HepG2 (cell line): ENCODE results near the gene FBXW5. TPM values are rescaled to one million over a fixed set of nuclear protein-coding genes. Genes with fewer than 3 reads are reported as not detected.

ENCODE experiments used
- FOXA1 ChIP-seq, 2 experiments: fragments of 450-650 bp in 1 of 2; sonication (generic) in 1 of 2; formaldehyde crosslinking in 1 of 2; IDR thresholded peaks; 2 replicates each; pipeline versions ENCODE4 v1.4.0 to v1.6.1; 2016 to 2020; ENCODE audit warnings: missing genetic modification reagents in 1 of 2
- POLR2AphosphoS5 ChIP-seq: IDR thresholded peaks from 2 replicates; pipeline ENCODE4 v1.6.1; 2012; ENCODE audit warnings: low read depth, low read length
- RFX3 ChIP-seq: IDR thresholded peaks from 2 replicates; pipeline ENCODE4 v1.6.1; 2016; ENCODE audit warnings: missing biosample characterization, missing genetic modification reagents
- ZNF24 ChIP-seq: fragments of 450-650 bp; IDR thresholded peaks from 2 replicates; pipeline ENCODE4 v1.6.1; 2017; ENCODE audit warnings: antibody characterized with exemption, mild to moderate bottlenecking
- polyA plus RNA-seq, 8 experiments: library from polyadenylated mRNA; depleted of rRNA in 3 of 8; stranded (reverse) in 7 of 8; unstranded in 1 of 8; fragments of >200 nt; fragmentation: Illumina TruSeq in 4 of 8; extraction: Trizol in 4 of 8; gene quantifications; 2 replicates each; pipeline versions ENCODE4 v1.2.1 to v1.2.3, GENCODE V29; 2011 to 2016; ENCODE audit warnings: low read depth in 4 of 8, missing spikeins in 1 of 8, mixed read lengths in 1 of 8; ENCODE audit not compliant: insufficient read depth in 1 of 8
- total RNA-seq, 5 experiments: library from RNA; depleted of rRNA; stranded (reverse); fragments of >200 nt; fragmentation: Illumina TruSeq; extraction: Trizol; gene quantifications; 2 replicates each; pipeline ENCODE4 v1.2.3, GENCODE V29; 2016; ENCODE audit warnings: low read depth in 1 of 5
- TF ChIP-seq, protein P1 (sequence below): sonication (generic); formaldehyde crosslinking; IDR thresholded peaks from 2 replicates; pipeline ENCODE4 v1.5.1; 2020; ENCODE audit warnings: mild to moderate bottlenecking, missing genetic modification reagents
- TF ChIP-seq, protein P2 (sequence below): sonication (generic); formaldehyde crosslinking; IDR thresholded peaks from 2 replicates; pipeline ENCODE4 v1.5.0; 2020; ENCODE audit warnings: mild to moderate bottlenecking, missing genetic modification reagents, borderline replicate concordance

The FBXW5 gene
- total and polyA plus RNA-seq, 2 of the 13 experiments (the other 11 are each of a cell fraction or from before 2014, with no cell fraction given), result 52.0 to 60.4 TPM

DNA sequence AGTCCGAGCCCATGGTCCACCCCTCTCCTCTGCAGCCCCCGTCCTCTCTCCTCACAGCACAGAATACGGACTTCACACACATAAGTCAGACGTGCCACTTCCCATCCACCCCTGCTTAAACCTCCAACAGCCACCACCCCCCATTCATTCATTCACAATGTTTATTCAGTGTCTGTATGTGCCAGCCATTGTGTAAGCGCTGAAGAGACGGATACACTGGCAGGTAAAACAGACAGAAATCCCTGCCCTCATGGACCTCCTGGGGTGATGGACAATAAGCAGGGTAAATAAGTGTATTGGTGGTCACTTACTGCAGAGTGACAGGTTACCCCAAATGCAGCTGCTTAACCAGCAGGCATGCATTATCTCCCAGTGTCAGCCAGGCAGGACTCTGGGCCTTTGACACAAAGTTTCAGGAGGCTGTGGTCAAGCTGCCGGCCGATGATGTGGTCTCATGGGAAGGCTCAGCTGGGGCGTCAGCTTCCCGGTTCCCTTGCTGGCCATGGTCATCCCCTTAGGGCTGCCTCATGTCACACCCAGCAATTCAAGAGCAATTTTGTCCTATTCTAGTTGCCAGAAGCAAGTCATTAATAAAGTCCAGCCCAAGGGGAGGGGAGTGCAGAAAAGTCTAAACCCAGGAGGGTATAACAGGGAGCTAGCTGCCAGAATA is 45.8 kb upstream of the FBXW5 start (continued):
- TF ChIP-seq, protein P1, sequence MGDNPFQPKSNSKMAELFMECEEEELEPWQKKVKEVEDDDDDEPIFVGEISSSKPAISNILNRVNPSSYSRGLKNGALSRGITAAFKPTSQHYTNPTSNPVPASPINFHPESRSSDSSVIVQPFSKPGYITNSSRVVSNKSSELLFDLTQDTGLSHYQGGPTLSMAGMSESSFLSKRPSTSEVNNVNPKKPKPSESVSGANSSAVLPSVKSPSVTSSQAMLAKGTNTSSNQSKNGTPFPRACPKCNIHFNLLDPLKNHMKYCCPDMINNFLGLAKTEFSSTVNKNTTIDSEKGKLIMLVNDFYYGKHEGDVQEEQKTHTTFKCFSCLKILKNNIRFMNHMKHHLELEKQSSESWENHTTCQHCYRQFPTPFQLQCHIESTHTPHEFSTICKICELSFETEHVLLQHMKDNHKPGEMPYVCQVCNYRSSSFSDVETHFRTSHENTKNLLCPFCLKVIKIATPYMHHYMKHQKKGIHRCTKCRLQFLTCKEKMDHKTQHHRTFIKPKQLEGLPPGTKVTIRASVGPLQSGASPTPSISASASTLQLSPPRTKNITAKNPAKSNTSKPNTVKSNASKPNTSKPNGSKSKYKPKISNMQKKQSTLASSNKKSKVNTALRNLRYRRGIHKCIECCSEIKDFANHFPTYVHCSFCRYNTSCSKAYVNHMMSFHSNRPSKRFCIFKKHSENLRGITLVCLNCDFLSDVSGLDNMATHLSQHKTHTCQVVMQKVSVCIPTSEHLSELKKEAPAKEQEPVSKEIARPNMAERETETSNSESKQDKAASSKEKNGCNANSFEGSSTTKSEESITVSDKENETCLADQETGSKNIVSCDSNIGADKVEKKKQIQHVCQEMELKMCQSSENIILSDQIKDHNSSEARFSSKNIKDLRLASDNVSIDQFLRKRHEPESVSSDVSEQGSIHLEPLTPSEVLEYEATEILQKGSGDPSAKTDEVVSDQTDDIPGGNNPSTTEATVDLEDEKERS (CRISPR knock-in tag), result peak; percentile 42; the same call in 1 of the 2 replicates
- TF ChIP-seq RFX3 (CRISPR knock-in tag), result no peak
- TF ChIP-seq, protein P2, sequence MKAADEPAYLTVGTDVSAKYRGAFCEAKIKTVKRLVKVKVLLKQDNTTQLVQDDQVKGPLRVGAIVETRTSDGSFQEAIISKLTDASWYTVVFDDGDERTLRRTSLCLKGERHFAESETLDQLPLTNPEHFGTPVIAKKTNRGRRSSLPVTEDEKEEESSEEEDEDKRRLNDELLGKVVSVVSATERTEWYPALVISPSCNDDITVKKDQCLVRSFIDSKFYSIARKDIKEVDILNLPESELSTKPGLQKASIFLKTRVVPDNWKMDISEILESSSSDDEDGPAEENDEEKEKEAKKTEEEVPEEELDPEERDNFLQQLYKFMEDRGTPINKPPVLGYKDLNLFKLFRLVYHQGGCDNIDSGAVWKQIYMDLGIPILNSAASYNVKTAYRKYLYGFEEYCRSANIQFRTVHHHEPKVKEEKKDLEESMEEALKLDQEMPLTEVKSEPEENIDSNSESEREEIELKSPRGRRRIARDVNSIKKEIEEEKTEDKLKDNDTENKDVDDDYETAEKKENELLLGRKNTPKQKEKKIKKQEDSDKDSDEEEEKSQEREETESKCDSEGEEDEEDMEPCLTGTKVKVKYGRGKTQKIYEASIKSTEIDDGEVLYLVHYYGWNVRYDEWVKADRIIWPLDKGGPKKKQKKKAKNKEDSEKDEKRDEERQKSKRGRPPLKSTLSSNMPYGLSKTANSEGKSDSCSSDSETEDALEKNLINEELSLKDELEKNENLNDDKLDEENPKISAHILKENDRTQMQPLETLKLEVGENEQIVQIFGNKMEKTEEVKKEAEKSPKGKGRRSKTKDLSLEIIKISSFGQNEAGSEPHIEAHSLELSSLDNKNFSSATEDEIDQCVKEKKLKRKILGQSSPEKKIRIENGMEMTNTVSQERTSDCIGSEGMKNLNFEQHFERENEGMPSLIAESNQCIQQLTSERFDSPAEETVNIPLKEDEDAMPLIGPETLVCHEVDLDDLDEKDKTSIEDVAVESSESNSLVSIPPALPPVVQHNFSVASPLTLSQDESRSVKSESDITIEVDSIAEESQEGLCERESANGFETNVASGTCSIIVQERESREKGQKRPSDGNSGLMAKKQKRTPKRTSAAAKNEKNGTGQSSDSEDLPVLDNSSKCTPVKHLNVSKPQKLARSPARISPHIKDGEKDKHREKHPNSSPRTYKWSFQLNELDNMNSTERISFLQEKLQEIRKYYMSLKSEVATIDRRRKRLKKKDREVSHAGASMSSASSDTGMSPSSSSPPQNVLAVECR (CRISPR knock-in tag), result peak; percentile 38
- no peak for TF ChIP-seq POLR2AphosphoS5
- peak; percentile 78; the same call in 1 of the 2 replicates for TF ChIP-seq ZNF24
- no peak for TF ChIP-seq FOXA1 (IDR thresholded peaks at IDR 0.05)
- TF ChIP-seq FOXA1 (CRISPR knock-in tag; IDR thresholded peaks at IDR 0.05), result 0 out of 2 replicates have a peak, but pooled peaks have one; percentile 16
